Calu3 (cell line): ENCODE measurements around the gene RCOR3. TPM values are rescaled to one million over a fixed set of nuclear protein-coding genes. Genes with fewer than 3 reads are reported as not detected.
"Not testable (repeated sequence)": the region's sequence is repeated elsewhere in the genome, so short reads cannot be mapped to it uniquely, and the experiment has no call there.

Source experiments
- BruUV-seq: library from RNA; stranded (reverse); fragments of 400-500 nt; replicated peaks from 2 replicates; lab custom pipeline; 2021; lab: Mats Ljungman, UMichigan
- CTCF ChIA-PET: fragments of 300-600 bp; sonication (Branson Sonifier 250); formaldehyde crosslinking; loops from one replicate; lab custom pipeline; 2022; ENCODE audit warnings: antibody characterized with exemption; lab: Charles Lee
- DNase-seq: peaks from one replicate; pipeline ENCODE4 v3.0.0; 2022
- H3K27ac Mint-ChIP-seq: one replicate; pipeline ENCODE4 v1.8.0; 2022; ENCODE audit warnings: mixed read lengths; ENCODE audit not compliant: unreplicated experiment
- H3K27me3 Mint-ChIP-seq: one replicate; pipeline ENCODE4 v1.8.0; 2022; ENCODE audit warnings: mixed read lengths; ENCODE audit not compliant: unreplicated experiment
- H3K36me3 Mint-ChIP-seq: one replicate; pipeline ENCODE4 v1.8.0; 2022; ENCODE audit warnings: mild to moderate bottlenecking, moderate library complexity, mixed read lengths; ENCODE audit not compliant: insufficient read depth, unreplicated experiment
- H3K4me1 Mint-ChIP-seq: one replicate; pipeline ENCODE4 v1.8.0; 2022; ENCODE audit warnings: mild to moderate bottlenecking, low read depth, mixed read lengths; ENCODE audit not compliant: unreplicated experiment
- H3K4me3 Mint-ChIP-seq: one replicate; pipeline ENCODE4 v1.8.0; 2022; ENCODE audit warnings: mild to moderate bottlenecking, low read depth, moderate library complexity, mixed read lengths; ENCODE audit not compliant: unreplicated experiment
- H3K9me3 Mint-ChIP-seq: one replicate; pipeline ENCODE4 v1.8.0; 2022; ENCODE audit warnings: low read depth, mixed read lengths; ENCODE audit not compliant: unreplicated experiment
- CTCF ChIP-seq: fragments of 200-600 bp; IDR thresholded peaks from one replicate; pipeline ENCODE4 v1.8.0; 2022; ENCODE audit warnings: antibody characterized with exemption; ENCODE audit not compliant: unreplicated experiment
- intact Hi-C: fragments of 100-400 bp; cut with micrococcal nuclease; formaldehyde crosslinking; loops from one replicate; pipeline ENCODE4 v1.10.0; 2022; ENCODE audit not compliant: unreplicated experiment
- total RNA-seq: library from RNA; stranded (reverse); gene quantifications from 2 replicates; pipeline ENCODE4 v1.2.3, GENCODE V29; 2022

RCOR3 gene
- total RNA-seq, 1 experiment from 2014 or later, result 54.1 TPM

GRCh38 chr1:211231873-211232272 is 27.3 kb upstream of the RCOR3 start:
- H3K4me1 Mint-ChIP-seq, result no peaks in the 10 kb centered on the region
- H3K27me3 Mint-ChIP-seq, result no peaks in the 10 kb centered on the region
- no peak for DNase-seq
- H3K4me3 Mint-ChIP-seq, result no peak overlapping the region
- intact Hi-C loops, result no loop called here
- H3K9me3 Mint-ChIP-seq, result no peaks in the 10 kb centered on the region
- BruUV-seq, result no TSS peak
- no peaks in the 10 kb centered on the region for H3K36me3 Mint-ChIP-seq
- no peak for TF ChIP-seq CTCF
- no peak overlapping the region for H3K27ac Mint-ChIP-seq
- CTCF ChIA-PET, result interaction anchor here (0.5 to 0.6 kb wide), 2 partner anchors 27 to 38 kb away, joined by 3 read pairs; no protein-coding TSS in a partner anchor

- TF ChIP-seq CTCF, result no peak
- intact Hi-C loops, result no loop called here
- Mint-ChIP-seq H3K9me3 (peaks cover 3% of the 10 kb centered on the region), H3K27ac (no peak overlapping the region), H3K4me1 (no peaks in the 10 kb centered on the region), H3K4me3 (no peak overlapping the region), H3K36me3 (no peaks in the 10 kb centered on the region), H3K27me3 (no peaks in the 10 kb centered on the region)
- no peak for DNase-seq
- CTCF ChIA-PET, result no interaction called here
- BruUV-seq, result no TSS peak
These were observed 22.4 kb upstream of the RCOR3 start for GRCh38 chr1:211236633-211237320.

- Mint-ChIP-seq H3K9me3 (peaks cover 3% of the 10 kb centered on the region), H3K4me3 (no peak overlapping the region), H3K4me1 (no peaks in the 10 kb centered on the region), H3K27me3 (no peaks in the 10 kb centered on the region), H3K36me3 (no peaks in the 10 kb centered on the region), H3K27ac (no peak overlapping the region)
- no peak for TF ChIP-seq CTCF
- no TSS peak for BruUV-seq
- intact Hi-C loops, result no loop called here
- CTCF ChIA-PET, result no interaction called here
- no peak for DNase-seq
These were observed 21.6 kb upstream of the RCOR3 start for GRCh38 chr1:211237579-211237978.

GRCh38 chr1:211240567-211240966 is 18.6 kb upstream of the RCOR3 start:
- H3K4me1 Mint-ChIP-seq, BruUV-seq, intact Hi-C loops, H3K27me3 Mint-ChIP-seq, H3K9me3 Mint-ChIP-seq, DNase-seq, H3K27ac Mint-ChIP-seq, CTCF ChIA-PET, H3K4me3 Mint-ChIP-seq, H3K36me3 Mint-ChIP-seq: not testable (repeated sequence)

GRCh38 chr1:211241071-211241470 is 18.1 kb upstream of the RCOR3 start:
- Mint-ChIP-seq H3K27me3 (no peaks in the 10 kb centered on the region), H3K4me1 (no peaks in the 10 kb centered on the region), H3K4me3 (no peak overlapping the region), H3K27ac (no peak overlapping the region), H3K9me3 (peaks cover 3% of the 10 kb centered on the region), H3K36me3 (no peaks in the 10 kb centered on the region)
- TF ChIP-seq CTCF, result no peak
- CTCF ChIA-PET, result no interaction called here
- intact Hi-C loops, result no loop called here
- no peak for DNase-seq
- no TSS peak for BruUV-seq

GRCh38 chr1:211243639-211244038 is 15.5 kb upstream of the RCOR3 start:
- H3K4me1 Mint-ChIP-seq, DNase-seq, H3K4me3 Mint-ChIP-seq, BruUV-seq, H3K36me3 Mint-ChIP-seq, H3K27me3 Mint-ChIP-seq, H3K9me3 Mint-ChIP-seq, H3K27ac Mint-ChIP-seq, intact Hi-C loops: not testable (repeated sequence)
- CTCF ChIA-PET, result interaction anchor here (0.8 to 1.1 kb wide), 3 partner anchors 9 to 20 kb away, joined by 3 to 4 read pairs (median 3); no protein-coding TSS in a partner anchor

- H3K9me3 Mint-ChIP-seq, H3K27ac Mint-ChIP-seq, H3K4me1 Mint-ChIP-seq, H3K36me3 Mint-ChIP-seq, H3K27me3 Mint-ChIP-seq, DNase-seq, intact Hi-C loops, H3K4me3 Mint-ChIP-seq, BruUV-seq: not testable (repeated sequence)
- CTCF ChIA-PET, result interaction anchor here (0.6 to 0.9 kb wide), 4 partner anchors 11 to 1963 kb away, joined by 3 to 7 read pairs (median 4); no protein-coding TSS in a partner anchor
These were observed 12.6 kb upstream of the RCOR3 start for GRCh38 chr1:211246583-211246982.
